Endothelial cell of umbilical vein (primary cell): ENCODE results near the gene PRICKLE4. TPM values are rescaled to one million over a fixed set of nuclear protein-coding genes. Genes with fewer than 3 reads are reported as not detected.

ENCODE experiments used
- BruUV-seq: library from RNA; stranded (reverse); fragments of 400-500 nt; replicated peaks from 2 replicates; lab custom pipeline; 2021; lab: Mats Ljungman, UMichigan
- CTCF ChIA-PET: fragments of 300-600, 350-600 bp; sonication (Branson Sonifier 250); formaldehyde crosslinking; loops from one replicate; lab custom pipeline; 2021; ENCODE audit warnings: antibody characterized with exemption, inconsistent platforms; lab: Charles Lee
- POLR2A ChIA-PET: fragments of 300-600, 350-600 bp; sonication (Branson Sonifier 250); formaldehyde crosslinking; loops from one replicate; lab custom pipeline; 2021; ENCODE audit warnings: antibody characterized with exemption, inconsistent platforms; lab: Charles Lee
- DNase-seq: peaks from one replicate; pipeline ENCODE4 v3.0.0-alpha.2; 2011; ENCODE audit warnings: low read depth, low spot score
- FAIRE-seq: peaks from 2 replicates; lab custom pipeline; 2011; peaks lifted over from hg19 to GRCh38; lab: Jason Lieb, UNC
- H2AFZ ChIP-seq: 2 replicates; pipeline ENCODE4 v1.6.0; 2012; ENCODE audit warnings: low read depth, low read length, control low read depth, inconsistent platforms
- H3K27ac ChIP-seq: 2 replicates; pipeline ENCODE4 v1.5.1; 2011; ENCODE audit warnings: low read depth, mild to moderate bottlenecking, control low read depth, low read length, moderate library complexity; ENCODE audit not compliant: insufficient read depth
- H3K27me3 ChIP-seq, 2 experiments: 2 replicates each; pipeline versions ENCODE4 v1.6.0 to v1.6.1; 2011; ENCODE audit warnings: low read length in 2 of 2, mixed read lengths in 1 of 2; ENCODE audit not compliant: control insufficient read depth in 2 of 2, insufficient read depth in 2 of 2
- H3K36me3 ChIP-seq, 2 experiments: 2 replicates in 1 of 2; 3 replicates in 1 of 2; pipeline ENCODE4 v1.5.1; 2011; ENCODE audit warnings: low read length in 2 of 2, mild to moderate bottlenecking in 1 of 2, moderate library complexity in 1 of 2; ENCODE audit not compliant: control insufficient read depth in 2 of 2, insufficient read depth in 2 of 2; ENCODE audit errors: extremely low read depth in 1 of 2
- H3K4me1 ChIP-seq: 3 replicates; pipeline ENCODE4 v1.5.1; 2011; ENCODE audit warnings: mild to moderate bottlenecking, low read length; ENCODE audit not compliant: control insufficient read depth, insufficient read depth; ENCODE audit errors: extremely low read depth
- H3K4me2 ChIP-seq: 2 replicates; pipeline ENCODE4 v1.6.1; 2011; ENCODE audit warnings: low read length, control low read depth, mixed read lengths; ENCODE audit not compliant: insufficient read depth
- H3K4me3 ChIP-seq, 3 experiments: fragments of 200-600 bp in 1 of 3; sonication (generic), shearing (Covaris generic) in 1 of 3; replicated peaks in 1 of 3; 2 replicates each; pipeline ENCODE4 v1.5.1; 2011 to 2016; ENCODE audit warnings: control low read depth in 3 of 3, low read length in 3 of 3, mild to moderate bottlenecking in 2 of 3, inconsistent platforms in 1 of 3, low read depth in 1 of 3, moderate library complexity in 1 of 3; ENCODE audit not compliant: insufficient read depth in 1 of 3
- H3K79me2 ChIP-seq: 2 replicates; pipeline ENCODE4 v1.6.0; 2012; ENCODE audit warnings: low read length, inconsistent platforms; ENCODE audit not compliant: control insufficient read depth, insufficient read depth
- H3K9ac ChIP-seq: replicated peaks from 2 replicates; pipeline ENCODE3; 2011; ENCODE audit warnings: low read length, control low read depth; ENCODE audit not compliant: insufficient read depth; ENCODE audit errors: extremely low read depth
- H3K9me1 ChIP-seq: replicated peaks from 3 replicates; pipeline ENCODE4 v1.6.0; 2011; ENCODE audit warnings: mild to moderate bottlenecking, low read length; ENCODE audit not compliant: control insufficient read depth, insufficient read depth; ENCODE audit errors: extremely low read depth
- H3K9me3 ChIP-seq: replicated peaks from 2 replicates; pipeline ENCODE4 v1.5.1; 2012; ENCODE audit warnings: low read length, inconsistent platforms; ENCODE audit not compliant: control insufficient read depth, insufficient read depth
- H4K20me1 ChIP-seq: replicated peaks from 2 replicates; pipeline ENCODE3; 2011; ENCODE audit warnings: mild to moderate bottlenecking, low read length; ENCODE audit not compliant: control insufficient read depth, insufficient read depth; ENCODE audit errors: extremely low read depth
- CTCF ChIP-seq, 2 donors: IDR thresholded peaks; 1 replicate in 1 of 2; 2 replicates in 1 of 2; pipeline ENCODE4 v1.5.1; 2011; ENCODE audit warnings: low read length in 2 of 2, mild to moderate bottlenecking in 2 of 2, moderate library complexity in 2 of 2, control low read depth in 1 of 2, inconsistent platforms in 1 of 2, low read depth in 1 of 2; ENCODE audit not compliant: insufficient read depth in 1 of 2; ENCODE audit errors: extremely low read depth in 1 of 2
- EZH2 ChIP-seq: IDR thresholded peaks from 2 replicates; pipeline ENCODE4 v1.6.1; 2012; ENCODE audit warnings: borderline replicate concordance, low read depth, mild to moderate bottlenecking, moderate library complexity, low read length, inconsistent platforms; ENCODE audit not compliant: severe bottlenecking
- FOS ChIP-seq: IDR thresholded peaks from 2 replicates; pipeline ENCODE4 v1.6.1; 2011; ENCODE audit warnings: mild to moderate bottlenecking, low read length, moderate library complexity, borderline replicate concordance; ENCODE audit not compliant: insufficient read depth
- GATA2 ChIP-seq: IDR thresholded peaks from 2 replicates; pipeline ENCODE4 v1.7.0; 2011; ENCODE audit warnings: low read depth, mild to moderate bottlenecking, moderate library complexity, mixed read lengths, low read length; ENCODE audit not compliant: insufficient read length, insufficient read depth
- JUN ChIP-seq: IDR thresholded peaks from 2 replicates; pipeline ENCODE4 v1.6.1; 2011; ENCODE audit warnings: borderline replicate concordance, low read depth; ENCODE audit not compliant: insufficient read length, insufficient read depth
- MAX ChIP-seq: IDR thresholded peaks from 2 replicates; pipeline ENCODE4 v1.6.1; 2011; ENCODE audit not compliant: insufficient read depth, insufficient read length
- MYC ChIP-seq: IDR thresholded peaks from one replicate; pipeline ENCODE4 v1.6.1; 2011; ENCODE audit warnings: mild to moderate bottlenecking, low read depth, low read length
- POLR2A ChIP-seq: IDR thresholded peaks from 2 replicates; pipeline ENCODE4 v1.6.1; 2012; ENCODE audit warnings: low read depth, mild to moderate bottlenecking, control low read depth, low read length
- POLR2AphosphoS5 ChIP-seq: IDR thresholded peaks from 2 replicates; pipeline ENCODE4 v1.6.1; 2012; ENCODE audit warnings: low read depth, mild to moderate bottlenecking, control low read depth, low read length, moderate library complexity; ENCODE audit not compliant: insufficient read depth
- dilution Hi-C: fragments of 300-500 bp; cut with MboI; formaldehyde crosslinking; loops from one replicate; pipeline ENCODE4 v1.15.0; 2019; ENCODE audit warnings: low sequenced_read_pairs; ENCODE audit not compliant: extremely low pct_ligation_motif_present
- intact Hi-C: fragments of 100-400 bp; cut with micrococcal nuclease; formaldehyde crosslinking; loops from one replicate; pipeline ENCODE4 v1.10.0; 2022
- polyA plus RNA-seq, 4 experiments: library from polyadenylated mRNA; depleted of rRNA in 3 of 4; stranded (reverse) in 3 of 4; unstranded in 1 of 4; fragments of >200 nt; gene quantifications; 2 replicates each; pipeline versions ENCODE4 v1.2.1 to v1.2.3, GENCODE V29; 2011 to 2012; ENCODE audit warnings: missing spikeins in 1 of 4
- total RNA-seq: library from RNA; stranded (reverse); gene quantifications from 2 replicates; pipeline ENCODE4 v1.2.3, GENCODE V29; 2021

The PRICKLE4 gene
- total and polyA plus RNA-seq, 2 donors (not counting 3 experiments of a cell fraction or from before 2014, with no cell fraction given) = 1.0 to 3.3 TPM

GRCh38 chr6:41759905-41760579 lies 20.5 kb upstream of the PRICKLE4 start:
- Histone ChIP-seq H4K20me1 (no peaks in the 10 kb centered on the region), H3K9me1 (no peaks in the 10 kb centered on the region), H3K9ac (no peak overlapping the region), H3K27me3 (no peaks in the 10 kb centered on the region), H2AFZ (no peak overlapping the region), H3K4me1 (peaks cover 4% of the 10 kb centered on the region), H3K9me3 (no peaks in the 10 kb centered on the region), H3K27ac (no peak overlapping the region), H3K4me3 (no peak overlapping the region), H3K4me2 (no peak overlapping the region), H3K79me2 (no peaks in the 10 kb centered on the region), H3K36me3 (no peaks in the 10 kb centered on the region)
- DNase-seq (no peak), FAIRE-seq (no peak)
- POLR2A ChIA-PET = no interaction called here
- CTCF ChIA-PET = no interaction called here
- TF ChIP-seq MYC (no peak), MAX (no peak), POLR2AphosphoS5 (no peak), CTCF (IDR thresholded peaks at IDR 0.05; ENCODE audit: extremely low read depth in 1 of 2, insufficient read depth in 1 of 2, low read depth in 1 of 2, low read length in 2 of 2) (no peak), JUN (no peak), EZH2 (no peak), POLR2A (no peak), FOS (no peak), GATA2 (no peak)
- intact Hi-C loops (no loop called here), dilution Hi-C loops (no loop called here)
- BruUV-seq = no TSS peak
